Tibial nerve (tissue), 4 donors: ENCODE measurements around the gene TXNL4B. TPM values are rescaled to one million over a fixed set of nuclear protein-coding genes. Genes with fewer than 3 reads are reported as not detected.

ENCODE experiments used
- DNase-seq, 2 donors: peaks; one replicate each; pipeline ENCODE4 v3.0.0-alpha.2; 2019; ENCODE audit warnings: low spot score in 2 of 2
- H3K27ac ChIP-seq, 4 donors: fragments of 200-600 bp; sonication (generic) in 3 of 4; one replicate each; pipeline ENCODE4 v1.5.1; 2017 to 2019; ENCODE audit warnings: mild to moderate bottlenecking in 1 of 4
- H3K27me3 ChIP-seq, 2 donors: fragments of 200-600 bp; sonication (generic) in 1 of 2; one replicate each; pipeline versions ENCODE4 v1.5.1 to v1.6.0; 2017 to 2019
- H3K36me3 ChIP-seq, 3 donors: fragments of 200-600 bp; sonication (generic); one replicate each; pipeline ENCODE4 v1.5.1; 2018 to 2019
- H3K4me1 ChIP-seq, 4 donors: fragments of 200-600 bp; sonication (generic) in 3 of 4; one replicate each; pipeline ENCODE4 v1.5.1; 2017 to 2019
- H3K4me3 ChIP-seq, 4 donors: fragments of 200-600 bp; sonication (generic) in 3 of 4; one replicate each; pipeline ENCODE4 v1.5.1; 2017 to 2019; ENCODE audit warnings: mild to moderate bottlenecking in 1 of 4, moderate library complexity in 1 of 4
- H3K9me3 ChIP-seq, 4 donors: fragments of 200-600 bp; sonication (generic) in 3 of 4; one replicate each; pipeline ENCODE4 v1.5.1; 2017 to 2019
- EP300 ChIP-seq, 2 donors: sonication (generic); formaldehyde crosslinking; IDR thresholded peaks; one replicate each; pipeline ENCODE4 v1.6.1; 2017; ENCODE audit warnings: antibody characterized with exemption in 2 of 2, mild to moderate bottlenecking in 1 of 2
- POLR2A ChIP-seq, 2 donors: fragments of 450-650 bp; IDR thresholded peaks; one replicate each; pipeline ENCODE4 v1.6.1; 2017; ENCODE audit warnings: antibody characterized with exemption in 2 of 2, mild to moderate bottlenecking in 2 of 2, moderate library complexity in 2 of 2
- WGBS, 2 donors: methylation state at CpG; one replicate each; pipeline ENCODE4 v1.1.5; 2018; 5-methylcytosine and 5-hydroxymethylcytosine counted together
- total RNA-seq, 4 donors: library from RNA; depleted of rRNA; stranded (reverse); fragments of >200 nt; gene quantifications; one replicate each; pipeline ENCODE4 v1.1.0, GENCODE V29; 2016
- TF ChIP-seq, protein P1 (sequence below), 5 experiments: fragments of 200-600 bp in 3 of 5; fragments of 450-650 bp in 2 of 5; sonication (generic) in 3 of 5; IDR thresholded peaks; one replicate each; pipeline ENCODE4 v1.5.1; 2016 to 2019; ENCODE audit warnings: antibody characterized with exemption in 5 of 5, mild to moderate bottlenecking in 3 of 5, moderate library complexity in 2 of 5

The TXNL4B gene
- total RNA-seq, 4 donors from 2014 or later, result 13.1 to 20.5 (median 15.5) TPM

DNA sequence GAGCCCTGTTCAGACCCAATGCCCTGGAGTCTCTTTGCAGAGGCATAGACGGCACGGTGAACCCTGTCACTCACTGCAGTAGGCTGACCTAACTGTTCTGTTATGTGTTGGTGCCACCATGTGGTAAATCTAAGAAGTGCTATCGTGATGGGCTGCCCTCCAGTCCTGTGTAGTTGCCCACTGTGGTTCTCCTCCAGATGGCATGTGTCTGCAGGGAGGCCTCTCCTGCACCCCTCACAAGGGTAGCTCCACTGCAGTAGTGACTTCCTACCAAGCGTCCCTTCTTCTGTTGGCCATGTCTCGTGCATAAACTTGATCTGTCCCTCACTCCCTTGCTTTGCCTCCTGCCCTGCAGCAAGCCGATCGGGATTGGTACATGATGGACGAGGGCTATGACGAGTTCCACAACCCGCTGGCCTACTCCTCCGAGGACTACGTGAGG is 6.0 kb upstream of the TXNL4B start:
- TF ChIP-seq, protein P1, sequence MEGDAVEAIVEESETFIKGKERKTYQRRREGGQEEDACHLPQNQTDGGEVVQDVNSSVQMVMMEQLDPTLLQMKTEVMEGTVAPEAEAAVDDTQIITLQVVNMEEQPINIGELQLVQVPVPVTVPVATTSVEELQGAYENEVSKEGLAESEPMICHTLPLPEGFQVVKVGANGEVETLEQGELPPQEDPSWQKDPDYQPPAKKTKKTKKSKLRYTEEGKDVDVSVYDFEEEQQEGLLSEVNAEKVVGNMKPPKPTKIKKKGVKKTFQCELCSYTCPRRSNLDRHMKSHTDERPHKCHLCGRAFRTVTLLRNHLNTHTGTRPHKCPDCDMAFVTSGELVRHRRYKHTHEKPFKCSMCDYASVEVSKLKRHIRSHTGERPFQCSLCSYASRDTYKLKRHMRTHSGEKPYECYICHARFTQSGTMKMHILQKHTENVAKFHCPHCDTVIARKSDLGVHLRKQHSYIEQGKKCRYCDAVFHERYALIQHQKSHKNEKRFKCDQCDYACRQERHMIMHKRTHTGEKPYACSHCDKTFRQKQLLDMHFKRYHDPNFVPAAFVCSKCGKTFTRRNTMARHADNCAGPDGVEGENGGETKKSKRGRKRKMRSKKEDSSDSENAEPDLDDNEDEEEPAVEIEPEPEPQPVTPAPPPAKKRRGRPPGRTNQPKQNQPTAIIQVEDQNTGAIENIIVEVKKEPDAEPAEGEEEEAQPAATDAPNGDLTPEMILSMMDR (IDR thresholded peaks at IDR 0.05), result peak; percentile 24 to 63 (median 46)
- TF ChIP-seq EP300 (IDR thresholded peaks at IDR 0.05), result no peak
- H3K27me3 ChIP-seq, result no peaks in the 10 kb centered on the region
- peak in 1 of 2 donors; percentile 57 for DNase-seq
- H3K4me3 ChIP-seq, result no peak overlapping the region
- H3K36me3 ChIP-seq, result peaks cover 14 to 85% (median 53%) of the 10 kb centered on the region in 3 donors
- 63 to 64% methylated on average over 12 of the region's 12 CpGs for WGBS, 2 donors
- H3K4me1 ChIP-seq, result peaks cover 0 to 20% (median 11%) of the 10 kb centered on the region in 4 donors
- no peak overlapping the region for H3K27ac ChIP-seq
- H3K9me3 ChIP-seq, result no peaks in the 10 kb centered on the region

- H3K27ac ChIP-seq, result no peak overlapping the region
- peaks cover 13 to 81% (median 50%) of the 10 kb centered on the region in 3 donors for H3K36me3 ChIP-seq
- no peak overlapping the region for H3K4me3 ChIP-seq
- H3K4me1 ChIP-seq, result peaks cover 0 to 23% (median 13%) of the 10 kb centered on the region in 4 donors
- no peak for TF ChIP-seq EP300 (IDR thresholded peaks at IDR 0.05)
- TF ChIP-seq, protein P1 (IDR thresholded peaks at IDR 0.05), result no peak
- TF ChIP-seq POLR2A (IDR thresholded peaks at IDR 0.05), result no peak
- 80 to 84% methylated on average over 15 of the region's 15 CpGs for WGBS, 2 donors
- H3K27me3 ChIP-seq, result no peaks in the 10 kb centered on the region
- no peak for DNase-seq
- no peaks in the 10 kb centered on the region for H3K9me3 ChIP-seq
Observed at GRCh38 chr16:72098936-72099335, 5.5 kb upstream of the TXNL4B start.

DNA sequence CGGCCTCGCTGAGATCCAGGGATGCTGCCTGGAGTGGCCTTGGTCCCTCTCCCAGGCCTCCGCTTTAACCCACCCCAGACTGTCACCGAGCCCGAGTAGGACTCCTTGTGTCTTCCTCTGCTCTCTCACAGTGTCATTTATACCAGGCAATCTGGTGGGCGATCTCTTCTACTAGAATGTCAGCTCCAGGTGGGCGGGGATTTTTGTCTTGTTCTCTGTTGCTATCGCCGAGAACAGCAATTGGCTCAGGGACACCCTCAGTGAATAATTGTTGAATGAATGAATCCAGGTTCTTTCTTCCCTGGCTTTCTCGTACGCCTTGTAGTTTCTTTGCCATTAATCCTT is 818 bp upstream of the TXNL4B start:
- Histone ChIP-seq H3K27ac (peak overlapping the region; percentile 81 to 95 (median 90)), H3K36me3 (peaks cover 0 to 54% (median 17%) of the 10 kb centered on the region in 3 donors), H3K9me3 (no peaks in the 10 kb centered on the region), H3K4me1 (peaks cover 0 to 51% (median 22%) of the 10 kb centered on the region in 4 donors), H3K27me3 (no peaks in the 10 kb centered on the region), H3K4me3 (peak overlapping the region; percentile 81 to 97 (median 85))
- no peak for TF ChIP-seq POLR2A (IDR thresholded peaks at IDR 0.05)
- TF ChIP-seq EP300 (IDR thresholded peaks at IDR 0.05), result no peak
- TF ChIP-seq, protein P1 (IDR thresholded peaks at IDR 0.05), result no peak
- DNase-seq, result no peak
- WGBS, 2 donors, result 2% methylated on average over 11 of the region's 11 CpGs

DNA sequence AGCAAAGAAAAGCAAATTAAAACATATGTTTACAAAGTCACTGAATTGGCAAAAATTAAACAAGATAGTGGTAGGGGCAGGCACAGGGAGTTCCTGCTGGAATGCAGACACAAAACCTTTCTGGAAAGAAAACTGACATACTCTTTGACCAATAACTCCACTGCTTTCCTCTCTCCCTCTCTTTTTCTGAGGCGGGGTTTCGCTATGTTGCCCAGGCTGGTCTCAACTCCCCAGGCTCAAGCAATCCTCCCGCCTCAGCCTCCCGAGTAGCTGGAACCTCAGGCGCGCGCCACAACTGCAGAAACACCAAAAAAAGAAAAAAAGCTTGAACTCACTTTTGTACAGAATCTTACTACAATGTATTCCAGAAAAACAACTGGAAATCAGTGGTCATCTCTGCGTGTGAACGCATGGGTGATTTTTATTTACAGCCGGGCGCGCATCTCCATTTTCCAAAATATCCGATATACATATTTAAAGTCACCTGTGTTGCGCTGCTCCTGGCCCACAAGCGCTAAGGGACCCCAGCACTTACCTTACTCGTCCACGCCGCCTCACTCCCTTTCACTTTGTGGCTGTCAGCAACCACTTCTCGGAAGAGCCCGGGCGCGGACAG is 480 bp downstream of the TXNL4B start:
- H3K4me3 ChIP-seq, result peak overlapping the region; percentile 54 to 88 (median 82)
- peaks cover 0 to 54% (median 10%) of the 10 kb centered on the region in 3 donors for H3K36me3 ChIP-seq
- H3K9me3 ChIP-seq, result no peaks in the 10 kb centered on the region
- 0 to 1% methylated on average over 22 of the region's 22 CpGs for WGBS, 2 donors
- DNase-seq, result no peak
- no peaks in the 10 kb centered on the region for H3K27me3 ChIP-seq
- H3K4me1 ChIP-seq, result peaks cover 0 to 51% (median 22%) of the 10 kb centered on the region in 4 donors
- H3K27ac ChIP-seq, result peak overlapping the region; percentile 70 to 95 (median 83)
- TF ChIP-seq, protein P1 (IDR thresholded peaks at IDR 0.05), result no peak
- TF ChIP-seq EP300 (IDR thresholded peaks at IDR 0.05) (no peak), POLR2A (IDR thresholded peaks at IDR 0.05) (no peak)

DNA sequence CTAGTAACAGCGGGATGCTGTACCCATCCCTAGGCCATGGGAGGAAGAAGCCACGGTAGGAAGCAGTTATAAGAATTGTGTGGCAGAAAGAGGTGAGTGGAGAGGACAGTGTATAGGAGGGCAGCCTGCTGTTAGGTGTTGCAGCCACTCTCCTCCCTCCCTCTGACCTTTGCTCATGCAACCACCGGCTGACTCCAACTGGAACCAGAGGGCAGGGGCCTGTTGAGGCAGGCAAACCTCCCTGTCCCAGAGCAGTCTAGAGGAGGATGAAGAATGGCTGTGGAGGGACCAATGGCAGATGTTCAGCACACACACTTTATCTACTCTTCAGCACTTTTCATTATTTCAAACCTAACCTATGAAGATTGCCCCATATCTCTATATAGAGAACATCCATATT is 2.2 kb downstream of the TXNL4B start:
- Histone ChIP-seq H3K27me3 (no peaks in the 10 kb centered on the region), H3K9me3 (no peaks in the 10 kb centered on the region), H3K4me3 (no peak overlapping the region), H3K36me3 (peaks cover 0 to 54% (median 5%) of the 10 kb centered on the region in 3 donors), H3K27ac (no peak overlapping the region), H3K4me1 (peaks cover 0 to 49% (median 22%) of the 10 kb centered on the region in 4 donors)
- no peak for TF ChIP-seq POLR2A (IDR thresholded peaks at IDR 0.05)
- TF ChIP-seq EP300 (IDR thresholded peaks at IDR 0.05), result no peak
- TF ChIP-seq, protein P1 (IDR thresholded peaks at IDR 0.05), result no peak
- no peak for DNase-seq
- WGBS, 2 donors, result 83% methylated on average over 3 of the region's 3 CpGs
